ENCODE results near the gene CCDC80.
"Not testable (repeated sequence)": the region's sequence is repeated elsewhere in the genome, so short reads cannot be mapped to it uniquely, and the experiment has no call there.

Gene CCDC80

GRCh38 chr3:112585782-112586181 lies 55.2 kb downstream of the CCDC80 start:
- no peak for ATAC-seq

- ATAC-seq: no peak
Measured at GRCh38 chr3:112583105-112583504, 57.8 kb downstream of the CCDC80 start.

- ATAC-seq: no peak
Measured at GRCh38 chr3:112582244-112582874, 58.6 kb downstream of the CCDC80 start.

GRCh38 chr3:112579697-112580096 lies 61.2 kb downstream of the CCDC80 start:
- no peak for ATAC-seq

GRCh38 chr3:112579232-112579631 lies 61.7 kb downstream of the CCDC80 start:
- no peak for ATAC-seq

GRCh38 chr3:112572701-112573100 lies 68.2 kb downstream of the CCDC80 start:
- no peak for ATAC-seq

- no peak for ATAC-seq
Measured at GRCh38 chr3:112569265-112569664, 71.7 kb downstream of the CCDC80 start.

GRCh38 chr3:112568642-112569041 lies 72.3 kb downstream of the CCDC80 start:
- no peak for ATAC-seq

- ATAC-seq: no peak
Measured at GRCh38 chr3:112564940-112565305, 76.0 kb downstream of the CCDC80 start.

- not testable (repeated sequence) for ATAC-seq
Measured at GRCh38 chr3:112564247-112564939, 76.5 kb downstream of the CCDC80 start.

- ATAC-seq: peak; percentile 85
Measured at GRCh38 chr3:112561734-112562529, 79.0 kb downstream of the CCDC80 start, which contains the start of the genes ATG3 and SLC35A5. Gene ATG3 (minus strand): TSS chr3:112561962. CDS start chr3:112561528, 434 bp downstream. Gene SLC35A5 (plus strand): TSS chr3:112562045. CDS start chr3:112563404, 1,359 bp downstream.

- peak; percentile 44 to 47 for ATAC-seq
Measured at GRCh38 chr3:112561484-112561733, 79.5 kb downstream of the CCDC80 start.

GRCh38 chr3:112560721-112561483 lies 80.0 kb downstream of the CCDC80 start:
- ATAC-seq: peak; percentile 22 to 31

GRCh38 chr3:112560307-112560706 lies 80.6 kb downstream of the CCDC80 start:
- no peak for ATAC-seq

GRCh38 chr3:112557976-112558375 lies 83.0 kb downstream of the CCDC80 start:
- ATAC-seq: no peak

- peak in 1 of 2 donors; percentile 51 for ATAC-seq
Measured at GRCh38 chr3:112555535-112556170, 85.3 kb downstream of the CCDC80 start.

- ATAC-seq: no peak
Measured at GRCh38 chr3:112550859-112551258, 90.1 kb downstream of the CCDC80 start.

All from activated CD4-positive, CD25-positive, alpha-beta regulatory T cell treated with anti-CD3 and anti-CD28 coated beads, Interleukin-2, amount 50 U/mL, for 24 hours (primary cell).